Stimulated activated effector memory CD8-positive, alpha-beta T cell treated with anti-CD3 and anti-CD28 coated beads, Interleukin-12 subunit alpha, Interleukin-12 subunit beta, amount 100 ng/mL, for 72 hours (primary cell): ENCODE results near the gene TMEM182.

Experiments
- ATAC-seq: fragments of 150-1000 bp; cut with Tn5 transposase; 2 replicates; pipeline ENCODE4 v1.10.0; 2021
- DNase-seq, 2 donors: peaks; one replicate each; pipeline ENCODE4 v3.0.0; 2021 to 2022; ENCODE audit warnings: low spot score in 2 of 2
- H3K27ac Mint-ChIP-seq: one replicate; pipeline ENCODE4 v1.8.0; 2022; ENCODE audit warnings: mild to moderate bottlenecking, mixed read lengths
- H3K36me3 Mint-ChIP-seq: one replicate; pipeline ENCODE4 v1.8.0; 2022; ENCODE audit warnings: mild to moderate bottlenecking, mixed read lengths
- H3K4me1 Mint-ChIP-seq: one replicate; pipeline ENCODE4 v1.8.0; 2022; ENCODE audit warnings: mixed read lengths
- H3K4me3 Mint-ChIP-seq: one replicate; pipeline ENCODE4 v1.8.0; 2022; ENCODE audit warnings: mild to moderate bottlenecking, mixed read lengths
- H3K9me3 Mint-ChIP-seq: one replicate; pipeline ENCODE4 v1.8.0; 2022; ENCODE audit warnings: mixed read lengths

Gene TMEM182

GRCh38 chr2:102803897-102804217, 42.0 kb downstream of the TMEM182 start:
- peaks cover 28% of the 10 kb centered on the region for H3K9me3 Mint-ChIP-seq
- no peak for DNase-seq
- H3K4me1 Mint-ChIP-seq: peaks cover 12% of the 10 kb centered on the region
- no peak overlapping the region for H3K4me3 Mint-ChIP-seq
- no peak for ATAC-seq
- no peak overlapping the region for H3K27ac Mint-ChIP-seq
- H3K36me3 Mint-ChIP-seq: no peaks in the 10 kb centered on the region

- Mint-ChIP-seq H3K36me3 (no peaks in the 10 kb centered on the region), H3K27ac (no peak overlapping the region), H3K9me3 (peaks cover 11% of the 10 kb centered on the region), H3K4me1 (peaks cover 12% of the 10 kb centered on the region), H3K4me3 (no peak overlapping the region)
- ATAC-seq: no peak
- DNase-seq: peak; percentile 4 to 64
Observed at GRCh38 chr2:102806250-102806837, 44.5 kb downstream of the TMEM182 start.

GRCh38 chr2:102809291-102810189, 47.7 kb downstream of the TMEM182 start:
- H3K36me3 Mint-ChIP-seq: no peaks in the 10 kb centered on the region
- no peaks in the 10 kb centered on the region for H3K4me1 Mint-ChIP-seq
- H3K9me3 Mint-ChIP-seq: no peaks in the 10 kb centered on the region
- H3K4me3 Mint-ChIP-seq: no peak overlapping the region
- no peak overlapping the region for H3K27ac Mint-ChIP-seq
- ATAC-seq (peak; percentile 80), DNase-seq (no peak)

GRCh38 chr2:102815285-102815684, 53.5 kb downstream of the TMEM182 start:
- ATAC-seq (no peak), DNase-seq (no peak)
- Mint-ChIP-seq H3K4me3 (no peak overlapping the region), H3K9me3 (no peaks in the 10 kb centered on the region), H3K36me3 (no peaks in the 10 kb centered on the region), H3K4me1 (no peaks in the 10 kb centered on the region), H3K27ac (no peak overlapping the region)

GRCh38 chr2:102826904-102827303, 65.1 kb downstream of the TMEM182 start:
- Mint-ChIP-seq H3K27ac (no peak overlapping the region), H3K36me3 (no peaks in the 10 kb centered on the region)

GRCh38 chr2:102832789-102833188, 71.0 kb downstream of the TMEM182 start:
- H3K9me3 Mint-ChIP-seq: no peaks in the 10 kb centered on the region
- ATAC-seq (no peak), DNase-seq (no peak)
- H3K4me3 Mint-ChIP-seq: no peak overlapping the region
- no peak overlapping the region for H3K27ac Mint-ChIP-seq
- no peaks in the 10 kb centered on the region for H3K36me3 Mint-ChIP-seq
- no peaks in the 10 kb centered on the region for H3K4me1 Mint-ChIP-seq

More at GRCh38 chr2:102826904-102827303, 65.1 kb downstream of the TMEM182 start:
- Mint-ChIP-seq H3K9me3 (no peaks in the 10 kb centered on the region), H3K4me3 (no peak overlapping the region), H3K4me1 (no peaks in the 10 kb centered on the region)
- ATAC-seq (no peak), DNase-seq (no peak)

GRCh38 chr2:102834523-102835273, 72.9 kb downstream of the TMEM182 start:
- H3K36me3 Mint-ChIP-seq: no peaks in the 10 kb centered on the region
- ATAC-seq (no peak), DNase-seq (no peak)
- no peak overlapping the region for H3K27ac Mint-ChIP-seq
- H3K4me1 Mint-ChIP-seq: no peaks in the 10 kb centered on the region
- H3K4me3 Mint-ChIP-seq: no peak overlapping the region
- H3K9me3 Mint-ChIP-seq: no peaks in the 10 kb centered on the region

- DNase-seq (no peak), ATAC-seq (no peak)
- no peaks in the 10 kb centered on the region for H3K4me1 Mint-ChIP-seq
- H3K36me3 Mint-ChIP-seq: no peaks in the 10 kb centered on the region
- H3K9me3 Mint-ChIP-seq: no peaks in the 10 kb centered on the region
- no peak overlapping the region for H3K4me3 Mint-ChIP-seq
- H3K27ac Mint-ChIP-seq: no peak overlapping the region
Observed at GRCh38 chr2:102837626-102838198, 75.9 kb downstream of the TMEM182 start.

- ATAC-seq (no peak), DNase-seq (peak; percentile 19 to 65)
- no peaks in the 10 kb centered on the region for H3K4me1 Mint-ChIP-seq
- no peak overlapping the region for H3K4me3 Mint-ChIP-seq
- H3K27ac Mint-ChIP-seq: no peak overlapping the region
- H3K36me3 Mint-ChIP-seq: no peaks in the 10 kb centered on the region
- H3K9me3 Mint-ChIP-seq: no peaks in the 10 kb centered on the region
Observed at GRCh38 chr2:102839668-102840388, 78.0 kb downstream of the TMEM182 start.

GRCh38 chr2:102841107-102841840, 79.4 kb downstream of the TMEM182 start:
- H3K36me3 Mint-ChIP-seq: no peaks in the 10 kb centered on the region
- H3K27ac Mint-ChIP-seq: no peak overlapping the region
- peak; percentile 8 to 58 for DNase-seq
- peak; percentile 58 for ATAC-seq
- H3K4me3 Mint-ChIP-seq: no peak overlapping the region
- H3K4me1 Mint-ChIP-seq: no peaks in the 10 kb centered on the region
- H3K9me3 Mint-ChIP-seq: no peaks in the 10 kb centered on the region

GRCh38 chr2:102843764-102844443, 82.1 kb downstream of the TMEM182 start:
- DNase-seq (no peak), ATAC-seq (no peak)
- Mint-ChIP-seq H3K27ac (no peak overlapping the region), H3K36me3 (no peaks in the 10 kb centered on the region), H3K4me3 (no peak overlapping the region), H3K9me3 (no peaks in the 10 kb centered on the region), H3K4me1 (no peaks in the 10 kb centered on the region)

GRCh38 chr2:102844911-102845310, 83.1 kb downstream of the TMEM182 start:
- ATAC-seq (no peak), DNase-seq (no peak)
- no peak overlapping the region for H3K27ac Mint-ChIP-seq
- no peaks in the 10 kb centered on the region for H3K4me1 Mint-ChIP-seq
- H3K9me3 Mint-ChIP-seq: no peaks in the 10 kb centered on the region
- no peaks in the 10 kb centered on the region for H3K36me3 Mint-ChIP-seq
- H3K4me3 Mint-ChIP-seq: no peak overlapping the region

- ATAC-seq (no peak), DNase-seq (no peak)
- Mint-ChIP-seq H3K4me1 (no peaks in the 10 kb centered on the region), H3K4me3 (no peak overlapping the region), H3K9me3 (no peaks in the 10 kb centered on the region), H3K36me3 (no peaks in the 10 kb centered on the region), H3K27ac (no peak overlapping the region)
Observed at GRCh38 chr2:102848366-102848839, 86.6 kb downstream of the TMEM182 start.

GRCh38 chr2:102850888-102851287, 89.1 kb downstream of the TMEM182 start:
- ATAC-seq (no peak), DNase-seq (no peak)
- no peaks in the 10 kb centered on the region for H3K9me3 Mint-ChIP-seq
- no peaks in the 10 kb centered on the region for H3K36me3 Mint-ChIP-seq
- no peak overlapping the region for H3K4me3 Mint-ChIP-seq
- H3K27ac Mint-ChIP-seq: no peak overlapping the region
- H3K4me1 Mint-ChIP-seq: no peaks in the 10 kb centered on the region
